Kidney (tissue), 14 donors: ENCODE results near the gene MARCHF9. TPM values are rescaled to one million over a fixed set of nuclear protein-coding genes. Genes with fewer than 3 reads are reported as not detected.

Source experiments
- DNase-seq, 5 donors: peaks; one replicate each; pipeline ENCODE4 v3.0.0-alpha.2; 2013 to 2020
- FAIRE-seq: peaks from 2 replicates; lab custom pipeline; 2012; peaks lifted over from hg19 to GRCh38; lab: Jason Lieb, UNC
- H3K27ac ChIP-seq, 2 donors: one replicate each; pipeline ENCODE4 v1.7.0; 2013; ENCODE audit warnings: low read depth in 2 of 2, low read length in 2 of 2, inconsistent platforms in 1 of 2
- H3K27me3 ChIP-seq: one replicate; pipeline ENCODE4 v1.7.1; 2013; ENCODE audit warnings: low read length, inconsistent platforms; ENCODE audit not compliant: control insufficient read depth, insufficient read depth
- H3K36me3 ChIP-seq, 3 donors: one replicate each; pipeline versions ENCODE4 v1.7.0 to v1.7.1; 2013; ENCODE audit warnings: low read length in 3 of 3, control low read depth in 1 of 3, inconsistent platforms in 1 of 3; ENCODE audit not compliant: insufficient read depth in 3 of 3, control insufficient read depth in 2 of 3
- H3K4me1 ChIP-seq, 3 donors: one replicate each; pipeline versions ENCODE4 v1.7.0 to v1.7.1; 2013; ENCODE audit warnings: low read length in 3 of 3, inconsistent platforms in 1 of 3, low read depth in 1 of 3; ENCODE audit not compliant: control insufficient read depth in 2 of 3, insufficient read depth in 2 of 3
- H3K4me3 ChIP-seq, 3 donors: one replicate each; pipeline versions ENCODE4 v1.7.0 to v1.8.1; 2013; ENCODE audit warnings: low read length in 3 of 3, control low read depth in 1 of 3, inconsistent platforms in 1 of 3
- H3K9ac ChIP-seq, 3 donors: one replicate each; pipeline versions ENCODE4 v1.7.0 to v1.7.1; 2013; ENCODE audit warnings: low read length in 3 of 3, control low read depth in 1 of 3, inconsistent platforms in 1 of 3
- H3K9me3 ChIP-seq, 3 donors: one replicate each; pipeline versions ENCODE4 v1.7.0 to v1.7.1; 2013; ENCODE audit warnings: low read length in 3 of 3, control low read depth in 1 of 3, inconsistent platforms in 1 of 3; ENCODE audit not compliant: control insufficient read depth in 2 of 3, insufficient read depth in 1 of 3
- CTCF ChIP-seq: IDR thresholded peaks from 3 replicates; pipeline ENCODE4 v1.5.1; 2012; ENCODE audit warnings: mild to moderate bottlenecking, moderate library complexity, borderline replicate concordance; ENCODE audit not compliant: insufficient read depth; ENCODE audit errors: extremely low read depth
- intact Hi-C: fragments of 100-400 bp; cut with DNase I; formaldehyde crosslinking; loops from one replicate; pipeline ENCODE4 v1.11.1; 2022
- polyA plus RNA-seq: library from polyadenylated mRNA; stranded (reverse); fragments of 350-450 nt; fragmentation: Illumina TruSeq; extraction: RNeasy Lipid Tissue Mini Kit (QIAGEN cat#74804); gene quantifications from one replicate; pipeline ENCODE4 v1.2.3, GENCODE V29; 2014; ENCODE audit warnings: low read depth, low replicate concordance; ENCODE audit not compliant: insufficient read depth
- total RNA-seq: library from RNA; stranded (reverse); fragmentation: NEBNext Ultra II Directional; extraction: Animal tissue kit (Norgen Biotek cat#: 25700); gene quantifications from one replicate; pipeline ENCODE4 v1.2.1, GENCODE V29; 2021
- donor health status: control.
- donor health status: control.
- donor health status: control.
- donor health status: control.
- donor health status: control.
- donor health status: DM: yes; HTN: yes; CAD: no.
- donor health status: Normal renal cell carcinoma (clear cell type).

The MARCHF9 gene
- total and polyA plus RNA-seq, 2 donors from 2014 or later: 22.9 to 38.4 TPM

GRCh38 chr12:57806677-57807076 lies 51.8 kb downstream of the MARCHF9 start:
- FAIRE-seq: no peak
- H3K9me3 ChIP-seq: no peaks in the 10 kb centered on the region
- TF ChIP-seq CTCF: no peak
- peaks cover 0 to 3% (median 0%) of the 10 kb centered on the region in 3 donors for H3K4me1 ChIP-seq
- peaks cover 4 to 67% (median 44%) of the 10 kb centered on the region in 3 donors for H3K36me3 ChIP-seq
- DNase-seq: no peak
- no peaks in the 10 kb centered on the region for H3K27me3 ChIP-seq
- intact Hi-C loops: no loop called here
- H3K4me3 ChIP-seq: no peak overlapping the region
- no peak overlapping the region for H3K9ac ChIP-seq
- H3K27ac ChIP-seq: no peak overlapping the region

DNA sequence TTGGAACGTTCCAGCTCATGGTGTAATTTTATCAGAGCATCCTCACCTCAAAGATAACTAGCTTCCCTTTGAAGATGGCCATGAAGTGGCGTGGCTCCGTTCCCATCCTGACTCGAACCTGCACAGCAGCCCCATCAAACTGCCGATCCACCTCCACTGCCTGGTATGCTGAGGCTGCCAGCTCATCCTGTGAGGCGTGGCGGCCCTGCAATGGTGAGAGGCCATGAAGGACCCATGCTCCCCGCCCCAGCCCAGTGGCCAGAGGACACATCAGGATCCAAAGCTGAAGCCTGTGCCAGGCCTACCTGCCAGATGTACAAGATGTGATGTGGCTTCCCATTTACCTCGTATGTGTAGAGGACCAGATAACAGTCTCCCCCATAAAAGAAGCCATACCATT lies 52.4 kb downstream of the MARCHF9 start:
- Histone ChIP-seq H3K27me3 (no peaks in the 10 kb centered on the region), H3K4me3 (no peak overlapping the region), H3K4me1 (peaks cover 0 to 3% (median 0%) of the 10 kb centered on the region in 3 donors), H3K9ac (no peak overlapping the region), H3K9me3 (no peaks in the 10 kb centered on the region), H3K27ac (no peak overlapping the region), H3K36me3 (peaks cover 4 to 61% (median 37%) of the 10 kb centered on the region in 3 donors)
- no peak for FAIRE-seq
- no peak for DNase-seq
- intact Hi-C loops: no loop called here
- TF ChIP-seq CTCF: no peak

DNA sequence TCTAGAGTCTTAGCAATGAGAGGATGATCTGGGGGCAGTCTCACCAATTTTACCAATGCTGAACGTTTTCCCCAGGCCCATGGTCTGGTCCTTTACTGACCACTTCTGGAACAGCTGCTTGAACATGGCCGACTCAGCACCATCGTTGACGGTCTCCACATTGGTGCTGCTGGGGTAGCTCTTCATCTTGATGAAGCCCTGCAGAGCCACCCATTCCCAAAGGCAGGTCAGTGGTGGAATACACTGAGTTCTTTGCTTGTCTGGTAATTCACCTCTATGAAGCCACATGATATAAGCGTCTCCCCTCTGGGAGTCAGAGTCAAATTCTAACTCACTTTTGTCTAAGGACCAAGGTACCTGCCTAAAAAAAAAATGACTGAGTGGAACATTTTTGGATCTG lies 53.4 kb downstream of the MARCHF9 start:
- H3K9me3 ChIP-seq: no peaks in the 10 kb centered on the region
- no peak overlapping the region for H3K4me3 ChIP-seq
- no peaks in the 10 kb centered on the region for H3K27me3 ChIP-seq
- TF ChIP-seq CTCF: no peak
- peaks cover 0 to 3% (median 0%) of the 10 kb centered on the region in 3 donors for H3K4me1 ChIP-seq
- peaks cover 3 to 60% (median 31%) of the 10 kb centered on the region in 3 donors for H3K36me3 ChIP-seq
- no peak for DNase-seq
- H3K27ac ChIP-seq: no peak overlapping the region
- no peak for FAIRE-seq
- H3K9ac ChIP-seq: no peak overlapping the region
- intact Hi-C loops: no loop called here

DNA sequence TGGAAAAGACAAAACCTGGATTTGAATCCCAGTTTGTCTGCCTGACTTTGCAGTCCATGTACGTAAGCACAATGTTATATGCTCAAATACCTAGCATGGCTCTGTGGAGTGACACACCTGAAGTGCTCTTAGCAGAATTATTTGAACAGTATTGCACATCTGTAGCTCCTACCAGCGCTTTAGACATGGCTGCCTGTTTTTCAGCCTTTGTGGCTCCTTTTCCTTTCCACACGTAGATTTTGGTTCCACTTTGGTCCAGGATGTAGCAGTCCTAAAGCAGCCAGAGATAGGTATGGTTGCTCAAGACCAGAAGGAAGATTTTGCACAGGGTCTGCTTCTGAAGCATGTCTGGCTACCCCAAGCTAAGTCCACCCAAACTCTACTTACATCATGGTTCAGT lies 54.5 kb downstream of the MARCHF9 start:
- Histone ChIP-seq H3K27ac (no peak overlapping the region), H3K36me3 (peaks cover 3 to 60% (median 28%) of the 10 kb centered on the region in 3 donors), H3K27me3 (no peaks in the 10 kb centered on the region), H3K4me3 (no peak overlapping the region), H3K9me3 (no peaks in the 10 kb centered on the region), H3K4me1 (no peaks in the 10 kb centered on the region), H3K9ac (no peak overlapping the region)
- no peak for DNase-seq
- no peak for FAIRE-seq
- intact Hi-C loops: no loop called here
- TF ChIP-seq CTCF: no peak
